ENCODE measurements around the gene TACC3. TPM values are rescaled to one million over a fixed set of nuclear protein-coding genes. Genes with fewer than 3 reads are reported as not detected.

Gene TACC3
- polyA plus RNA-seq, 1 experiment, result 24.0 TPM

- ChIA-PET POLR2A (no interaction called here), CTCF (interaction anchor here (0.7 to 3.2 kb wide), 7 partner anchors 9 to 40 kb away, joined by 3 to 23 read pairs (median 6); no protein-coding TSS in a partner anchor)
- no peak for TF ChIP-seq CTCF (IDR thresholded peaks at IDR 0.05; ENCODE audit: insufficient read depth, low read depth, low read length)
- Histone ChIP-seq H3K36me3 (ENCODE audit: control insufficient read depth, insufficient read depth, low read length) (peaks cover 8% of the 10 kb centered on the region), H3K27me3 (ENCODE audit: control insufficient read depth, insufficient read depth, low read length) (no peaks in the 10 kb centered on the region), H3K4me3 (ENCODE audit: low read depth, low read length) (no peak overlapping the region)
- DNase-seq (ENCODE audit: low read depth), result no peak
Measured at GRCh38 chr4:1731180-1731579, 9.9 kb downstream of the TACC3 start.

DNA sequence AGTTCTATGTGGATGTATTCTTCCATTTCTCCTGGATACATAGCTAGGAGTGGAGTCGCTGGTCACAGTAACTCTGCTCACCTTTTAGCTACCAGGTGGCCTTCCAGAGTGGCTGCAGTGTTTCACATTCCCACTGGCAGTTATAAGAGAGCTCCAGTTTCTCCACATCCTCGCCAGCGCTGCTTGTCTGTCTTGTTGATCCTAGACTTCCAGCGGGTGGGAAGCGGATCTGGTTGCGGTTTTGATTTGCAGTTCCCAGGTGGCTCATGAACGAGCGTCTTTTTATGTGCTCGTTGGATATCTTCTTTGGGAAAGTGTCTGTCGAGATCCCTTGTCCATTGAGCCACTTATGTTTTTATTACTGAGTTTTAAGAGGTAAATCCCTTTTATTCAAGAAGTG is 11.6 kb downstream of the TACC3 start:
- Histone ChIP-seq H3K4me3 (ENCODE audit: low read depth, low read length) (no peak overlapping the region), H3K27me3 (ENCODE audit: control insufficient read depth, insufficient read depth, low read length) (no peaks in the 10 kb centered on the region), H3K36me3 (ENCODE audit: control insufficient read depth, insufficient read depth, low read length) (peaks cover 17% of the 10 kb centered on the region)
- ChIA-PET CTCF (interaction anchor here (3.2 kb wide), 1 partner anchor 40 kb away, joined by 9 read pairs; no protein-coding TSS in a partner anchor), POLR2A (no interaction called here)
- TF ChIP-seq CTCF (IDR thresholded peaks at IDR 0.05; ENCODE audit: insufficient read depth, low read depth, low read length), result no peak
- DNase-seq (ENCODE audit: low read depth), result no peak

DNA sequence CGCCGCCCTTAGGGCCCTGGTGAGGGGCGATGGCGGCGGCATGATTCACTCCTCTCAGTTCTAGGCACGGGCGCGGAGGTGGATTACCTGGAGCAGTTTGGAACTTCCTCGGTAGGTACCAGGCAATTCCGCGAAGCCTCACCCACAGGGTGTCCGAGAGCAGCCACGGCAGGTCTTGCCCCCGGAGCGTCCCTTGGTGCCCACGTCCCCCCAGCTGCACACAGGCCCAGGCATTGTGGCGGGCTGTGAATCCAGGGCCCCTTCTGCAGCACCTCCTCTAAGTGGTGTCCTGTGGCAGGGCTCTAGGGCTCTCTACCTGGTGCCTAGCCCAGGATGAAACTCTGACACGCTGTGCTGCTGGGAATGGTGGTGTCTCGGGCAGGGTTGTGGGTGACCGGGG is 13.9 kb downstream of the TACC3 start:
- no peak for DNase-seq (ENCODE audit: low read depth)
- Histone ChIP-seq H3K27me3 (ENCODE audit: control insufficient read depth, insufficient read depth, low read length) (no peaks in the 10 kb centered on the region), H3K4me3 (ENCODE audit: low read depth, low read length) (no peak overlapping the region), H3K36me3 (ENCODE audit: control insufficient read depth, insufficient read depth, low read length) (peaks cover 13% of the 10 kb centered on the region)
- TF ChIP-seq CTCF (IDR thresholded peaks at IDR 0.05; ENCODE audit: insufficient read depth, low read depth, low read length), result no peak
- CTCF ChIA-PET, result interaction anchor here (0.6 to 3.2 kb wide), 3 partner anchors 9 to 177 kb away, joined by 3 to 9 read pairs (median 6); no protein-coding TSS in a partner anchor
- POLR2A ChIA-PET, result no interaction called here

GRCh38 chr4:1736812-1737211 is 15.5 kb downstream of the TACC3 start:
- no peak for DNase-seq (ENCODE audit: low read depth)
- ChIA-PET CTCF (interaction anchor here (0.8 to 1.8 kb wide), 4 partner anchors 9 to 12 kb away, joined by 3 to 6 read pairs (median 4); no protein-coding TSS in a partner anchor), POLR2A (no interaction called here)
- H3K4me3 ChIP-seq (ENCODE audit: low read depth, low read length), result no peak overlapping the region
- peaks cover 17% of the 10 kb centered on the region for H3K36me3 ChIP-seq (ENCODE audit: control insufficient read depth, insufficient read depth, low read length)
- TF ChIP-seq CTCF (IDR thresholded peaks at IDR 0.05; ENCODE audit: insufficient read depth, low read depth, low read length), result no peak
- H3K27me3 ChIP-seq (ENCODE audit: control insufficient read depth, insufficient read depth, low read length), result no peaks in the 10 kb centered on the region

DNA sequence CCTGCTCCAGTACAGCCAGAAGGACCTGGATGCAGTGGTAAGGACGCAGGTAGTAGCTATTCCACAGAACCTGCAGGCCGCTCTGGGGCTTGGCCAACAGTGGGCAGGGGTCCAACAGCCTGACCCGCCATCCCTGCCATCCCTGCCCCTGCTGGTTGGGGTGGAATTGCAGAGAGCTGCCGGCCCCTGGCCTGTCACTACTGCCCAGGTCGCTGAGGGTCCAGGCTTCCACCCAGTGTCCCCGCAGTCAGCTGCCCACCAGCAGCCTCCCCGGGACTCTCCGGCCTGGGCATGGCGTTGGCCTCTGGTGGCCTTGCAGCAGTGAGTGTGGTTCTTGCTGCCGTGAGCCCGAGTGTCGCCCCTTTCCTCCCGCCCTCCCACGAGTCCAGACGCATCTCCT is 16.3 kb downstream of the TACC3 start:
- H3K36me3 ChIP-seq (ENCODE audit: control insufficient read depth, insufficient read depth, low read length), result peaks cover 18% of the 10 kb centered on the region
- CTCF ChIA-PET, result interaction anchor here (0.8 to 1.8 kb wide), 3 partner anchors 8 to 11 kb away, joined by 3 to 6 read pairs (median 5); no protein-coding TSS in a partner anchor
- POLR2A ChIA-PET, result no interaction called here
- DNase-seq (ENCODE audit: low read depth), result no peak
- H3K4me3 ChIP-seq (ENCODE audit: low read depth, low read length), result no peak overlapping the region
- no peaks in the 10 kb centered on the region for H3K27me3 ChIP-seq (ENCODE audit: control insufficient read depth, insufficient read depth, low read length)
- no peak for TF ChIP-seq CTCF (IDR thresholded peaks at IDR 0.05; ENCODE audit: insufficient read depth, low read depth, low read length)
